GM21529 (cell line): ENCODE measurements around the gene CNTNAP2.

ENCODE experiments used
- ATAC-seq: cut with Tn5 transposase; IDR thresholded peaks from one replicate; pipeline ENCODE4 v1.9.1; 2021; ENCODE audit not compliant: unreplicated experiment

Gene CNTNAP2

GRCh38 chr7:148347981-148348380 lies 2231.4 kb downstream of the CNTNAP2 start:
- no peak for ATAC-seq

- no peak for ATAC-seq
Observed at GRCh38 chr7:148348466-148348865, 2231.9 kb downstream of the CNTNAP2 start.

GRCh38 chr7:148356303-148356702 lies 2239.7 kb downstream of the CNTNAP2 start:
- ATAC-seq: no peak

GRCh38 chr7:148362541-148362940 lies 2245.9 kb downstream of the CNTNAP2 start:
- ATAC-seq: no peak

- ATAC-seq: no peak
Observed at GRCh38 chr7:148367731-148368475, 2251.3 kb downstream of the CNTNAP2 start.

- no peak for ATAC-seq
Observed at GRCh38 chr7:148368562-148368961, 2252.0 kb downstream of the CNTNAP2 start.

GRCh38 chr7:148371280-148371937 lies 2254.8 kb downstream of the CNTNAP2 start:
- no peak for ATAC-seq

- no peak for ATAC-seq
Observed at GRCh38 chr7:148374396-148375259, 2258.0 kb downstream of the CNTNAP2 start.

- ATAC-seq: no peak
Observed at GRCh38 chr7:148379677-148380076, 2263.1 kb downstream of the CNTNAP2 start.

- no peak for ATAC-seq
Observed at GRCh38 chr7:148380596-148381419, 2264.2 kb downstream of the CNTNAP2 start.

- no peak for ATAC-seq
Observed at GRCh38 chr7:148382596-148382995, 2266.0 kb downstream of the CNTNAP2 start.

GRCh38 chr7:148383651-148384050 lies 2267.1 kb downstream of the CNTNAP2 start:
- no peak for ATAC-seq

- ATAC-seq: no peak
Observed at GRCh38 chr7:148385009-148385682, 2268.5 kb downstream of the CNTNAP2 start.

- ATAC-seq: no peak
Observed at GRCh38 chr7:148390381-148390780, 2273.8 kb downstream of the CNTNAP2 start.

GRCh38 chr7:148391591-148391990 lies 2275.0 kb downstream of the CNTNAP2 start:
- no peak for ATAC-seq

GRCh38 chr7:148394582-148394981 lies 2278.0 kb downstream of the CNTNAP2 start:
- no peak for ATAC-seq

- no peak for ATAC-seq
Observed at GRCh38 chr7:148395352-148395811, 2278.8 kb downstream of the CNTNAP2 start.

GRCh38 chr7:148395990-148396716 lies 2279.6 kb downstream of the CNTNAP2 start:
- ATAC-seq: no peak

- no peak for ATAC-seq
Observed at GRCh38 chr7:148397056-148397455, 2280.5 kb downstream of the CNTNAP2 start.
